Stomach smooth muscle (tissue), 2 donors: ENCODE results near the gene HSD17B14.

Source experiments
- H3K27ac ChIP-seq: one replicate; pipeline ENCODE4 v1.7.0; 2013; ENCODE audit warnings: mild to moderate bottlenecking, low read length, inconsistent platforms
- H3K27me3 ChIP-seq, 2 donors: one replicate each; pipeline ENCODE4 v1.7.0; 2013; ENCODE audit warnings: low read length in 2 of 2; ENCODE audit not compliant: insufficient read depth in 2 of 2, control insufficient read depth in 1 of 2
- H3K36me3 ChIP-seq, 2 donors: one replicate each; pipeline ENCODE4 v1.7.0; 2013; ENCODE audit warnings: low read length in 2 of 2; ENCODE audit not compliant: control insufficient read depth in 2 of 2, insufficient read depth in 2 of 2
- H3K4me1 ChIP-seq: one replicate; pipeline ENCODE4 v1.7.0; 2013; ENCODE audit warnings: low read length; ENCODE audit not compliant: control insufficient read depth, insufficient read depth
- H3K4me3 ChIP-seq, 2 donors: one replicate each; pipeline ENCODE4 v1.7.0; 2013; ENCODE audit warnings: low read length in 2 of 2
- H3K9ac ChIP-seq, 2 donors: one replicate each; pipeline ENCODE4 v1.7.0; 2013; ENCODE audit warnings: low read length in 2 of 2, mild to moderate bottlenecking in 1 of 2
- H3K9me3 ChIP-seq, 2 donors: one replicate each; pipeline ENCODE4 v1.7.0; 2013; ENCODE audit warnings: low read length in 2 of 2; ENCODE audit not compliant: control insufficient read depth in 2 of 2
- donor health status: healthy.
- donor health status: Pancreatic carcinoma.

HSD17B14 gene

DNA sequence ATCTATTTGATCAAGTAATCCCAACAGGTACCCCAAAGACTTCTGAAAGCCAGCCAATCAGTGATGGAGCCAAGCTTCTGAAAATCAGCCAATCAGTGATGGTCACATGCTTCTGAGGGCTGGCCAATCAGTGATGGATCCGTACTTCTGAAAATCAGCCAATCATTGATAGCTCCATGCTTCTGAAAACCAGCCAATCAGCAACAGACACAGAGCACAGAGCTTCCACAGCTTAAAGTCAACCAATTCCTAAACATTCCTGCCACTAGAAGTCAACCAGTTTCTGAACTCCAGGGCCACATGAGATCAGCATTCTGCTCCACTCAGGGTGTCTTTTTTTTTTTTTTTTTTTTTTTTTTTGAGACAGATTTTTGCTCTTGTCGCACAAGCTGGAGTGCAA is 8.2 kb upstream of the HSD17B14 start:
- H3K9me3 ChIP-seq, result no peaks in the 10 kb centered on the region
- H3K36me3 ChIP-seq, result peaks cover 0 to 6% of the 10 kb centered on the region in 2 donors
- no peak overlapping the region for H3K27ac ChIP-seq
- no peak overlapping the region for H3K9ac ChIP-seq
- no peaks in the 10 kb centered on the region for H3K27me3 ChIP-seq
- H3K4me3 ChIP-seq, result no peak overlapping the region
- no peaks in the 10 kb centered on the region for H3K4me1 ChIP-seq

DNA sequence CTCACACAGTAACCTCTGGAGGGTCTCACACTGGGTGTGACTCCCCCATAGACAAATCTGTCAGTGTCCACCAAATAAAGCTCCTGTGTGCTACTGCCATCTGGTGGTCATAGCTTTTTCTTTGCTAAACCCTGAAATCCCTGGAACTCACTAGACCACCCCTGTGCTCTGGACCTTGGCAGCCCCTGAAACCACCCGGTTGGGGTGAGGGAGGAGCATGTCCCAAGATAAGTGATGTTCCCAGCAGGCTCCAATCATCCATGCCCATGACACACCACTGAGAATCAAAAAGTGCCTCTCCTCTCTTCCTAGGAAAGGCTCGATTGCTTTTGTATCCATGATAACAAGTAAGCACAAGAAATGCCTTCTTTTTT is 6.5 kb upstream of the HSD17B14 start:
- Histone ChIP-seq H3K4me3 (no peak overlapping the region), H3K4me1 (no peaks in the 10 kb centered on the region), H3K27me3 (no peaks in the 10 kb centered on the region), H3K36me3 (peaks cover 0 to 6% of the 10 kb centered on the region in 2 donors), H3K27ac (no peak overlapping the region), H3K9me3 (no peaks in the 10 kb centered on the region), H3K9ac (no peak overlapping the region)

DNA sequence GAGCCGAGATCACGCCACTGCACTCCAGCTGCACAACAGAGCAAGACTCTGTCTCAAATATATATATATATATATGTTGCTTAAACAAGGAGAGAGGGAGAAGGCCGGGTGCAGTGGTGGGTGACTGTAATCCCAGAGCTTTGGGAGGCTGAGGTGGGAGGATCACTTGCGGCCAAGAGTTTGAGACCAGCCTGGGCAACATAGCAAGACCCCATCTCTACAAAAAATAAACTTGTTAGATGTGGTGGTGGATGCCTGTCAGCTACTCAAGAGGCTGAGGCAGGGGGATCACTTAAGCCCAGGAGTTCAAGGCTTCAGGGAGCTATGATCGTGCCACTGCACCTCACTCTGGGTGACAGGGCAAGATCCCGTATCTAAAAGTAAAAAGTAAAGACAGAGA is 5.3 kb upstream of the HSD17B14 start:
- H3K27ac ChIP-seq, result no peak overlapping the region
- peaks cover 5% of the 10 kb centered on the region for H3K4me1 ChIP-seq
- peaks cover 0 to 6% of the 10 kb centered on the region in 2 donors for H3K36me3 ChIP-seq
- no peak overlapping the region for H3K4me3 ChIP-seq
- no peaks in the 10 kb centered on the region for H3K9me3 ChIP-seq
- H3K27me3 ChIP-seq, result no peaks in the 10 kb centered on the region
- H3K9ac ChIP-seq, result no peak overlapping the region

DNA sequence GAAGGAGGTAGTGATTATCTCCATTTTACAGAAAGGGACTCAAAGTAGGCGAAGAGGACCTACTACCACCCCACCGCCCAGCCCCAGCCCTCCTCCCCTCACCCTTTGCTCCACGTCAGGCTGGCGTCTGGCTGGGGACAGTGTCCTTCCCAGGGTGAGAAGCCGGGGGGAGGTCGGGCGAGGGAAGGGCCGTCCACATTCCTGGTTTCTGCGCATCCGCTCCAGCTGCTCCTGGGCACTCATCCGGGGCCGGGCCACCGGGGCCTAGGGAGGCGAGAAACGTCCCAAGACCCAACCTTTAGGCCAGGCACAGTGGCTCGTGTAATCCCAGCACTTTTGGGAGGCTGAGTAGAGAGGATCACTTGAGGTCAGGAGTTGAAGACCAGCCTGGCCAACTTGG is 4.8 kb upstream of the HSD17B14 start:
- H3K36me3 ChIP-seq, result peaks cover 0 to 6% of the 10 kb centered on the region in 2 donors
- H3K4me3 ChIP-seq, result no peak overlapping the region
- no peaks in the 10 kb centered on the region for H3K27me3 ChIP-seq
- no peaks in the 10 kb centered on the region for H3K9me3 ChIP-seq
- peaks cover 10% of the 10 kb centered on the region for H3K4me1 ChIP-seq
- H3K9ac ChIP-seq, result no peak overlapping the region
- no peak overlapping the region for H3K27ac ChIP-seq

DNA sequence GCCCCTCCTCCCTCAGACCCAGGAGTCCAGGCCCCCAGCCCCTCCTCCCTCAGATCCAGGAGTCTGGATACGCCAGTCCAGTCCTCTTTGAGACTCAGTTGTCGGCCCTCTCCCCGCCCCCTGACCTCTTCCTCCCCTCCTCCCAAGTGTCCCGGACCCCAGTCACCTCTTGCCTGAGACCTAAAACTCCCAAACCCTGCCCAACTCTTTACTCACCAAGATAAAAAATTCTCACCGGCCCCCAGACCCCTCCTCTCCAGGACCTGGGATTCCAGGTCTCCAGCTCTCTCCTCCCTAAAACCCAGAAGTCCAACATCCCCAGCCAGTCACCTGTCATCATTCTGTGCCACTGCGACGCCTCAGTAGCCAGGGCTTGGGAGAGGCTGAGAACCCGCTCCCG is 1.4 kb upstream of the HSD17B14 start:
- Histone ChIP-seq H3K27me3 (no peaks in the 10 kb centered on the region), H3K27ac (peak overlapping the region; percentile 77), H3K36me3 (no peaks in the 10 kb centered on the region), H3K4me3 (no peak overlapping the region), H3K9ac (no peak overlapping the region), H3K9me3 (no peaks in the 10 kb centered on the region), H3K4me1 (peaks cover 17% of the 10 kb centered on the region)

DNA sequence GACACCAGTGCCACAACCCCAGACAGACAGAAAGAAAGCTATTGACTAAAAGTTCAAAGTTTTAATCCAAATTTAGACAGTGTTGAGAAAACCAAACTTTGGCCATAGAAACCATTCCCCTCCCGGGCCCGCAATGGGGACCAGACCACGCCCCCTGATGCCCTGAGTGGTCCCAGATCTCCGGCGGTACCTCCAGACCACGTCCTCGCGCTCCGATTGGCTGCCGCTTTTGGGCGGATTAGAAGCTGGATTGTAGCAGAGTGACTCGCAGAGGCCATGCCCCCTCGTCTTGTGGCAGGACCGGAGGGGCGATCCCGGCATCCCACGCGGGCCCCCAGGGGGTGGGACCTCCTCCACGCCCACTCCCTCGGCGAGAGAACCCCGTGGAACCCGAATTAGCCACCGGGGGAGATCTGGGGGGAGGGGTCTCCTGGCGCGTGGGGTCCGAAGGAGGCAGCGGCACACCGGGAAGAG is 797 bp upstream of the HSD17B14 start:
- Histone ChIP-seq H3K36me3 (no peaks in the 10 kb centered on the region), H3K9me3 (no peaks in the 10 kb centered on the region), H3K27ac (peak overlapping the region; percentile 77), H3K4me1 (peaks cover 17% of the 10 kb centered on the region), H3K27me3 (no peaks in the 10 kb centered on the region), H3K4me3 (peak overlapping the region; percentile 5 to 74), H3K9ac (peak overlapping the region; percentile 36 to 51)

DNA sequence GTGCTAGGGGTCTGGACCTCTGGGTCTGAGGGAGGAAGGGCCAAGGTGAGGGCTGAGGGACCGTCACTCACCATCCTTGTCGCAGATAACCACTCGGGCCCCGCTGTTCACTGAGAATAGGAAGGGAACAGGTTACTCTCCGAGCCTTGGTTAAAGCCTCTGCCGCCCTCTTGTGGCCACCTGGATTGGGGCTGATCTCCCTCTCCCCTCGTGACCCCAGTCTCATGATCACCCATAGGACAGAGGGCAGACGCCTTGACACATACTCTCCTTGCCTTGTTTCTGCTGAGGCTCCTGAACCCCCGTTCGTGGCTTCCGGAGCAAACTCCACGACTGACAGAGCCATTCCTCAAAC is 580 bp downstream of the HSD17B14 start:
- H3K4me1 ChIP-seq, result peaks cover 17% of the 10 kb centered on the region
- no peaks in the 10 kb centered on the region for H3K27me3 ChIP-seq
- peaks cover 0 to 3% of the 10 kb centered on the region in 2 donors for H3K36me3 ChIP-seq
- no peaks in the 10 kb centered on the region for H3K9me3 ChIP-seq
- peak overlapping the region; percentile 74 to 75 for H3K4me3 ChIP-seq
- peak overlapping the region; percentile 66 to 73 for H3K9ac ChIP-seq
- peak overlapping the region; percentile 77 for H3K27ac ChIP-seq

DNA sequence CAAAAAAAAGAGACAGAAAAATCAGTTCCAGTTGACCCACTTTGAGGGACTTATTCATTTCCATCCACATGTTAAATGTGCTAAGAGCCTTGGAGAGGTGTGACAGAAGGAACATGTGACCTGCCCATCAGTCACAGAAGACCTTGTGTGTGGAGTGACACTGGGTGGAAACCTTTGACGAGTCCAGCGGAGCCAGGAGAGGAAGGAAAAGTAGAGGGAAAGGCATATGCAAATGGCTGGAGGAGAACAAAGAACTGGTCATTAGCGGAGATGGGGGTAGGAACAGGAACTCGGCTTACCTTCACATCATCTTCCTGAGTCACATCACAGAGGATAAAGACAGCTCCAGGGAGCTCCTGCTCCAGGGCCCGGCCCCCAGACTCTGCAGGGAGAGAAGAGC is 2.3 kb downstream of the HSD17B14 start:
- H3K4me1 ChIP-seq, result peaks cover 17% of the 10 kb centered on the region
- H3K4me3 ChIP-seq, result no peak overlapping the region
- H3K27me3 ChIP-seq, result no peaks in the 10 kb centered on the region
- H3K36me3 ChIP-seq, result peaks cover 0 to 3% of the 10 kb centered on the region in 2 donors
- no peak overlapping the region for H3K9ac ChIP-seq
- no peak overlapping the region for H3K27ac ChIP-seq
- H3K9me3 ChIP-seq, result no peaks in the 10 kb centered on the region

DNA sequence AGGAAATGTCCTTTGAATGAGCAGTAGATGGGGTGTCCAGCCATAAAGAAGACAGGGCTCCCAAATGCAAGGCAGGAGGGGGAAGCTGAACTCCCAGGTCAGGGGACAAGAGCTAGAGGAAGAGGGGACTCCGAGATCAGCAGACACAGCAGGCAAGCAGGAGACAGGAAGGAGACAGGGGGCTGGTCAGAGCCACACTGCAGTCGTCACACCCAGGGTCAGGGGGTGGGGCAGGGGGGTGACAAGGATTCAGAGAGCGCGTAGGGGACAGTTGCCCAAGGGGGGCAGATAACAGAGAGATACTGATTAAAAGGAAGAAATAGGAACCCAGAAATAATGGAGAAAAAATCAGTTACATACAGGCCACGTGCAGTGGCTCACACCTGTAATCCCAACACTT is 3.2 kb downstream of the HSD17B14 start:
- peaks cover 17% of the 10 kb centered on the region for H3K4me1 ChIP-seq
- no peak overlapping the region for H3K9ac ChIP-seq
- no peak overlapping the region for H3K27ac ChIP-seq
- H3K9me3 ChIP-seq, result no peaks in the 10 kb centered on the region
- H3K36me3 ChIP-seq, result peaks cover 0 to 7% of the 10 kb centered on the region in 2 donors
- no peak overlapping the region for H3K4me3 ChIP-seq
- no peaks in the 10 kb centered on the region for H3K27me3 ChIP-seq

DNA sequence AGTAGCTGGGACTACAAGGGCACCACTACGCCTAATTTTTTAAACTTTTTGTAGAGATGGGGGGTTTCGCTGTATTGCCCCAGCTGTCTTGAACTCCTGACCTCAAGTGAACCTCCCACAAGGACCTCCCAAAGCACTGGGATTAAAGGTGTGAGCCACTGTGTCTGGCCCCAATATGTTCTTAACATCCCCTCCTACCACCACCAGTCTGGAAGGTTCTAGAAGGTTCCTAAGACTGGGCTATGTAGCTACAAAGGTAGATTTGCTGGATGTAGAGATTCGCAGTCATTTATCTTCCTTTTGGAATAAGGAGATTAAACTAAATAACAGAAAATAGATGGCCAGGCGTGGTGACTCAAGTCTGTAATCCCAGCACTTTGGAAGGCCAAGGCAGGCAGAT is 5.3 kb downstream of the HSD17B14 start:
- Histone ChIP-seq H3K4me3 (no peak overlapping the region), H3K36me3 (peaks cover 0 to 7% of the 10 kb centered on the region in 2 donors), H3K9me3 (no peaks in the 10 kb centered on the region), H3K4me1 (peaks cover 6% of the 10 kb centered on the region), H3K9ac (no peak overlapping the region), H3K27ac (no peak overlapping the region), H3K27me3 (no peaks in the 10 kb centered on the region)

DNA sequence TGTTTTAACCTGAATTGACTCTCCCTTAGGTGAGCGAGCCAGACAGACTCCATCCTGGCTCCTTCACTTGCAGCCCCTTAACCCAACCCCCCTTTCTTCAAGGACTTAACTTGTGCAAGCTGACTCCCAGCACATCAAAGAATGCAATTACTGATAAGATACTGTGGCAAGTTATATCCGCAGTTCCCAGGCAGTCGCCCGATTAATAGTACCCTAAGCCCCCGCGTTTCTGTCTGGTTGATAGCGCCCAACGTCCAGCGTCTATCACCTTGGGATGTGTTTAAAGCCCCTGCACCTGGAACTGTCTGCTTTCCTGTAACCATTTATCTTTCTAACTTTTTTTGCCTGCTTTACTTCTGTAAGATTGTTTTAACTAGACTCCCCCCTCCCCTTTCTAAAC is 6.2 kb downstream of the HSD17B14 start:
- no peak overlapping the region for H3K27ac ChIP-seq

More for the DNA sequence above, 6.2 kb downstream of the HSD17B14 start:
- Histone ChIP-seq H3K36me3 (peaks cover 0 to 7% of the 10 kb centered on the region in 2 donors), H3K27me3 (no peaks in the 10 kb centered on the region), H3K4me3 (no peak overlapping the region), H3K9ac (no peak overlapping the region), H3K9me3 (no peaks in the 10 kb centered on the region), H3K4me1 (no peaks in the 10 kb centered on the region)
